Measurements from ENCODE around the gene ARMCX5. TPM values are rescaled to one million over a fixed set of nuclear protein-coding genes. Genes with fewer than 3 reads are reported as not detected.

The ARMCX5 gene
- total RNA-seq, 2 donors from 2014 or later = 18.6 to 32.7 TPM

DNA sequence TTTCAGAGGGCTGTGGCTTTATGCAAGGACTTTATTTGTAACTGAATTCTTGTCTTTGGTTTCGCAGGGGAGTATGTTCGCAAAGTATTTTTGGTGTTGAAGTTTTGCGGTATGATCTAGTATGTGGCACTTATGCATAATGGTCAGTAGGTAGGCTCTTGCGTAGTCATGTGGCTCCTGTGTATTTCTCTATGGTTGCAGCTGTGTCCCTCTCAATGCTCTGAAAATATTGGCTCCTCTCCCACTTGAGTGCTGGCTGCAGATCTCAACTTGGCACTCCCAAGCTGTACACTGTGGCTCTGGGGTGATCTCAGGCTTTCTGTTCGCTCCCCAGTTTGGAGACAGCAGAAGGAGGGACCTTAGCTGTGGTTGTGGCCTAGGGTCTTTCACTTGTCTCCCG, 24.8 kb downstream of the ARMCX5 start:
- intact Hi-C loops (cut with DNase I) = no loop called here
- Histone ChIP-seq H3K36me3 (no peaks in the 10 kb centered on the region), H3K4me1 (replicated peaks) (no peaks in the 10 kb centered on the region), H3K4me3 (no peak overlapping the region), H3K9me3 (no peaks in the 10 kb centered on the region), H3K27ac (no peak overlapping the region), H3K27me3 (replicated peaks; ENCODE audit: insufficient read depth) (no peaks in the 10 kb centered on the region)
- WGBS = 96% methylated on average over 5 of the region's 6 CpGs
- TF ChIP-seq POLR2AphosphoS5 (IDR thresholded peaks at IDR 0.05) = no peak
- no peak for TF ChIP-seq POLR2A (IDR thresholded peaks at IDR 0.05)
- TF ChIP-seq, protein P1, sequence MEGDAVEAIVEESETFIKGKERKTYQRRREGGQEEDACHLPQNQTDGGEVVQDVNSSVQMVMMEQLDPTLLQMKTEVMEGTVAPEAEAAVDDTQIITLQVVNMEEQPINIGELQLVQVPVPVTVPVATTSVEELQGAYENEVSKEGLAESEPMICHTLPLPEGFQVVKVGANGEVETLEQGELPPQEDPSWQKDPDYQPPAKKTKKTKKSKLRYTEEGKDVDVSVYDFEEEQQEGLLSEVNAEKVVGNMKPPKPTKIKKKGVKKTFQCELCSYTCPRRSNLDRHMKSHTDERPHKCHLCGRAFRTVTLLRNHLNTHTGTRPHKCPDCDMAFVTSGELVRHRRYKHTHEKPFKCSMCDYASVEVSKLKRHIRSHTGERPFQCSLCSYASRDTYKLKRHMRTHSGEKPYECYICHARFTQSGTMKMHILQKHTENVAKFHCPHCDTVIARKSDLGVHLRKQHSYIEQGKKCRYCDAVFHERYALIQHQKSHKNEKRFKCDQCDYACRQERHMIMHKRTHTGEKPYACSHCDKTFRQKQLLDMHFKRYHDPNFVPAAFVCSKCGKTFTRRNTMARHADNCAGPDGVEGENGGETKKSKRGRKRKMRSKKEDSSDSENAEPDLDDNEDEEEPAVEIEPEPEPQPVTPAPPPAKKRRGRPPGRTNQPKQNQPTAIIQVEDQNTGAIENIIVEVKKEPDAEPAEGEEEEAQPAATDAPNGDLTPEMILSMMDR (IDR thresholded peaks at IDR 0.05) = no peak
- DNase-seq (ENCODE audit: low spot score) = no peak

DNA sequence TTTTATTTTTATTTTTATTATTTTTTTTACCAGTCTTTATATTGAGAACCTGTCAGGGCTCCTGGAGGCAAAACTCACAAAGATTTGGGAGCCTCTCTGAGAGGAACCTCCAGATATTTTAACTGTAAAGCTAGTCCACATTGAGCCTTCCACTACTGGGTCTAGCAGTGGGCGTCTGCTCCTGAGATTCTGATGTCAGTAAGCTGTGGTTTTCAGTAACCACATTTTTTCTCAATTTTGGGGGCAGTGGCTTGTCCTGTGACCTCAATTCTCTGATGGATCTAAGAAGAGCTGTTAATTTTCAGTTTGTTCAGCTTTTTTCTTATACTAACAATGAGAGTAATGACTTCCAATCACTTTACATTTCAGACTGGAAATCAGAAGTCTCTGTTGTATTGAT, 28.3 kb downstream of the ARMCX5 start:
- no peaks in the 10 kb centered on the region for H3K36me3 ChIP-seq
- H3K4me1 ChIP-seq (replicated peaks) = no peaks in the 10 kb centered on the region
- H3K27ac ChIP-seq = no peak overlapping the region
- WGBS = 100% methylated on average over 1 of the region's 1 CpG
- intact Hi-C loops (cut with DNase I) = no loop called here
- no peak for DNase-seq (ENCODE audit: low spot score)
- H3K4me3 ChIP-seq = no peak overlapping the region
- no peaks in the 10 kb centered on the region for H3K9me3 ChIP-seq
- no peaks in the 10 kb centered on the region for H3K27me3 ChIP-seq (replicated peaks; ENCODE audit: insufficient read depth)
- no peak for TF ChIP-seq POLR2A (IDR thresholded peaks at IDR 0.05)
- TF ChIP-seq POLR2AphosphoS5 (IDR thresholded peaks at IDR 0.05) = no peak
- TF ChIP-seq, protein P1 (IDR thresholded peaks at IDR 0.05) = no peak

DNA sequence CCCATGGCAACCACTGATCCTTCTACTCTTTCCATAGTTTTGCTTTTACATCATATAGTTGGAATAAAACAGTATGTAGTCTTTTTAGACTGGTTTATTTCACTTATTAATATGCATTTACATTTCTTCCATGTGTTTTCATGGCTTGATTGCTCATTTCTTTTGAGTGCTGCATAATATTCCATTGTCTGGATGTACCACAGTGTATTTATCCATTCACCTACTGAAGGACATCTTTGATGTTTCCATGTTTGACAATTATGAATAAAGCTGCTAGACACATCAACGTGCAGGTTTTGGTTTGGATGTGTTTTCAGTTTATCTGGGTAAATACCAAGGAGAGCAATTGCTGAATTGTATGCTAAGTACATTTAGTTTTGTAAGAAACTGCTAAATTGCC, 38.2 kb downstream of the ARMCX5 start:
- no peak overlapping the region for H3K4me3 ChIP-seq
- H3K36me3 ChIP-seq = no peaks in the 10 kb centered on the region
- H3K9me3 ChIP-seq = no peaks in the 10 kb centered on the region
- intact Hi-C loops (cut with DNase I) = no loop called here
- no peak for DNase-seq (ENCODE audit: low spot score)
- no peak overlapping the region for H3K27ac ChIP-seq
- no peaks in the 10 kb centered on the region for H3K27me3 ChIP-seq (replicated peaks; ENCODE audit: insufficient read depth)
- H3K4me1 ChIP-seq (replicated peaks) = no peaks in the 10 kb centered on the region
- no peak for TF ChIP-seq POLR2A (IDR thresholded peaks at IDR 0.05)
- 93% methylated on average over 1 of the region's 1 CpG for WGBS

DNA sequence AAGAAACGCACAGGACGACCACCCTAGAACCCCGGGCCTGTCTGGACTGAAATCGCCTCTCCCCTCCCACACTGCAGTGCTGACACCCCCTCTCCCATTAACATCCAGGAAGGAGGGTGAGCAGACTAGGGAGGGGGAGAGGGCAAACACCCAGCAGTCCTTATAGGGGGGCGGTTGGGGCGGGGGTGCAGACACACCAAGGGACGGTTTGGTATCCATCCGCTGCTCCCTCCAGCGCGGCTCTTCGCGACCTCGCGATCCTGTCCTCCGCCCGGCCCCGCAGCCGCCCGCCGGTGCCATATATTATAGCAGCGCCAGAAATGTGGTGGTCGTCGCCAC, 51.6 kb downstream of the ARMCX5 start:
- peak overlapping the region; percentile 53 to 56 for H3K4me3 ChIP-seq
- 6% methylated on average over 12 of the region's 23 CpGs for WGBS

DNA sequence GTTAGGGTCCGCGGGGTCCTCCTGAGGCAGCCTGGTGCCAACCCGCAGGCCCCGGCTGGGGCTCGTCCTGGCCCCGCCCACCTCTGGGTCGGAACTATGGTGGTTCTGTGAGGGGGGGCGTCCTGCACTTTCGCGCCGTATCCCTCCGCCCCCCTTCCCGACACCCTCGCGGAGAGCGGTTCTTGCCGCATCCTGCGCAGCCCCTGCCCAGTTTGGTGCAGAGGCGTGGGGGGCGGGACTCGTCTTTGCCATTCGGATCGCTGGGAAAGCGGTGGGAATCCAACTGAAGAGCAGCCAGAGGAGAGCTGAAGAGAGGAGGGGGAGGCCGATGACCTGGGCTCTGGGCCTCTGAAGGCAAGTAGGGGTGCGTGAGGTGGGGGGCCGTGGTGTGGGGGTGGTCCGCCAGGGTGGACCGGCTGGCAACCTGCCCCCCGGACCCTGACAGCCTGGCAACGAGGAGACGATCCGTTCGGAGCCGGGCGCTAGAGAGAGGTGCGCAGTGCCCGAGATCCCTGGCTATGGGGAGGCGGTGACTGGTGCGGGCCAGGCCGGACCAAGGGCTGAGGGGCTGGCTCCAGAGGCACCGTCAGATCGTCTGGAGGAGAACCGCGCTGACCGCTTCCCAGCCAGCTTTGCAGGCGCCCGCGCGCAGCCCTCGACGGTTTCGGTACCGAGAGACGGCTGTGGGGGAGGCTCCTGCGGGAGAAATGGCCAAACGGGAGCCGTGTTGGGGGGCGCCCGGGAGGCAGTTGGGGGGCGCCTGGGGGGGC, 52.1 kb downstream of the ARMCX5 start, which contains the start of gene GPRASP1:
Gene GPRASP1 (plus strand): TSS at position 242 of the 770 bp plus-strand sequence. CDS start 2,431 bp downstream, outside the sequence.
- Histone ChIP-seq H3K36me3 (no peaks in the 10 kb centered on the region), H3K27ac (peak within 1 kb of the TSS; percentile 71 to 82), H3K4me3 (peak within 1 kb of the TSS; percentile 53 to 56), H3K4me1 (replicated peaks) (no peaks in the 10 kb centered on the region), H3K9me3 (no peaks in the 10 kb centered on the region), H3K27me3 (replicated peaks; ENCODE audit: insufficient read depth) (no peaks in the 10 kb centered on the region)
- intact Hi-C loops (cut with DNase I) = loop anchor here (2.0 kb wide), 2 partner anchors 53 to 61 kb away; partner anchors contain the start of genes ARMCX5 and GPRASP2
- under 1% methylated on average over 27 of the region's 61 CpGs for WGBS
- peak; percentile 55 for DNase-seq (ENCODE audit: low spot score)
- TF ChIP-seq, protein P1 (IDR thresholded peaks at IDR 0.05) = no peak
- peak; percentile 13 for TF ChIP-seq POLR2AphosphoS5 (IDR thresholded peaks at IDR 0.05)
- peak; percentile 22 for TF ChIP-seq POLR2A (IDR thresholded peaks at IDR 0.05)

More for the DNA sequence above, 51.6 kb downstream of the ARMCX5 start:
- Histone ChIP-seq H3K27ac (peak overlapping the region; percentile 71 to 82), H3K36me3 (no peaks in the 10 kb centered on the region), H3K27me3 (replicated peaks; ENCODE audit: insufficient read depth) (no peaks in the 10 kb centered on the region), H3K4me1 (replicated peaks) (no peaks in the 10 kb centered on the region), H3K9me3 (no peaks in the 10 kb centered on the region)
- TF ChIP-seq POLR2A (IDR thresholded peaks at IDR 0.05) (no peak), POLR2AphosphoS5 (IDR thresholded peaks at IDR 0.05) (no peak)
- TF ChIP-seq, protein P1 (IDR thresholded peaks at IDR 0.05) = no peak
- DNase-seq (ENCODE audit: low spot score) = no peak
- intact Hi-C loops (cut with DNase I) = loop anchor here (2.0 kb wide), 2 partner anchors 52 to 62 kb away; partner anchors contain the start of genes ARMCX5 and GPRASP2

Data from prostate gland (tissue), 2 donors.